22Rv1 (cell line): ENCODE results near the gene THEMIS.

Experiments used
- H3K27ac ChIP-seq: fragments of 450-650 bp; 2 replicates; pipeline ENCODE4 v1.5.1; 2017
- ZFX ChIP-seq: fragments of 450-650 bp; IDR thresholded peaks from 2 replicates; pipeline ENCODE4 v1.6.1; 2017; ENCODE audit warnings: antibody characterized with exemption, borderline replicate concordance
- TF ChIP-seq, protein P1 (sequence below): fragments of 450-650 bp; IDR thresholded peaks from 2 replicates; pipeline ENCODE4 v1.5.1; 2017; ENCODE audit warnings: mild to moderate bottlenecking

The THEMIS gene, protein sequence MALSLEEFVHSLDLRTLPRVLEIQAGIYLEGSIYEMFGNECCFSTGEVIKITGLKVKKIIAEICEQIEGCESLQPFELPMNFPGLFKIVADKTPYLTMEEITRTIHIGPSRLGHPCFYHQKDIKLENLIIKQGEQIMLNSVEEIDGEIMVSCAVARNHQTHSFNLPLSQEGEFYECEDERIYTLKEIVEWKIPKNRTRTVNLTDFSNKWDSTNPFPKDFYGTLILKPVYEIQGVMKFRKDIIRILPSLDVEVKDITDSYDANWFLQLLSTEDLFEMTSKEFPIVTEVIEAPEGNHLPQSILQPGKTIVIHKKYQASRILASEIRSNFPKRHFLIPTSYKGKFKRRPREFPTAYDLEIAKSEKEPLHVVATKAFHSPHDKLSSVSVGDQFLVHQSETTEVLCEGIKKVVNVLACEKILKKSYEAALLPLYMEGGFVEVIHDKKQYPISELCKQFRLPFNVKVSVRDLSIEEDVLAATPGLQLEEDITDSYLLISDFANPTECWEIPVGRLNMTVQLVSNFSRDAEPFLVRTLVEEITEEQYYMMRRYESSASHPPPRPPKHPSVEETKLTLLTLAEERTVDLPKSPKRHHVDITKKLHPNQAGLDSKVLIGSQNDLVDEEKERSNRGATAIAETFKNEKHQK

DNA sequence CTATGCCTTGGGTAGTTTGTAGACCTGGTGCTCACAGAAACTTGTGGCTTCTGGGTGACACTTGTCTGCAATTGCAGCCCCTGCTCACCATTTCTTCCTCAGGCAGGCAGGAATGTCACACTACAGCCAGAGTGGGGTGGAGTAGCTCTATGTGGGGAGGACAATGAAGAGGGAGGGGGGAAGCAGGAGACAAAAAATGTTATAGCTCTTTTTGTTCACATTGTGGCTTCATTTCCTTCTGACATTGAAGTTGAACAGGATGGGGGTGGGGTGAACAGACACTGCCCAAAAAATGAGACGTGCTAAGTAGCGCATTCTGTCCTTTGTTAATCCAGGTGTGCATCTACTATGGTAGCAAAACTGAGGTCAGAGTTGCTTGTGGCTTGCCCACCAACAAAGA, at the start of gene THEMIS:
Gene THEMIS (minus strand): TSS at position 124 of the 400 bp plus-strand sequence. CDS start 126 bp downstream, outside the sequence.
- no peak within 1 kb of the TSS for H3K27ac ChIP-seq
- TF ChIP-seq ZFX, result no peak
- TF ChIP-seq, protein P1, sequence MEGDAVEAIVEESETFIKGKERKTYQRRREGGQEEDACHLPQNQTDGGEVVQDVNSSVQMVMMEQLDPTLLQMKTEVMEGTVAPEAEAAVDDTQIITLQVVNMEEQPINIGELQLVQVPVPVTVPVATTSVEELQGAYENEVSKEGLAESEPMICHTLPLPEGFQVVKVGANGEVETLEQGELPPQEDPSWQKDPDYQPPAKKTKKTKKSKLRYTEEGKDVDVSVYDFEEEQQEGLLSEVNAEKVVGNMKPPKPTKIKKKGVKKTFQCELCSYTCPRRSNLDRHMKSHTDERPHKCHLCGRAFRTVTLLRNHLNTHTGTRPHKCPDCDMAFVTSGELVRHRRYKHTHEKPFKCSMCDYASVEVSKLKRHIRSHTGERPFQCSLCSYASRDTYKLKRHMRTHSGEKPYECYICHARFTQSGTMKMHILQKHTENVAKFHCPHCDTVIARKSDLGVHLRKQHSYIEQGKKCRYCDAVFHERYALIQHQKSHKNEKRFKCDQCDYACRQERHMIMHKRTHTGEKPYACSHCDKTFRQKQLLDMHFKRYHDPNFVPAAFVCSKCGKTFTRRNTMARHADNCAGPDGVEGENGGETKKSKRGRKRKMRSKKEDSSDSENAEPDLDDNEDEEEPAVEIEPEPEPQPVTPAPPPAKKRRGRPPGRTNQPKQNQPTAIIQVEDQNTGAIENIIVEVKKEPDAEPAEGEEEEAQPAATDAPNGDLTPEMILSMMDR, result no peak

DNA sequence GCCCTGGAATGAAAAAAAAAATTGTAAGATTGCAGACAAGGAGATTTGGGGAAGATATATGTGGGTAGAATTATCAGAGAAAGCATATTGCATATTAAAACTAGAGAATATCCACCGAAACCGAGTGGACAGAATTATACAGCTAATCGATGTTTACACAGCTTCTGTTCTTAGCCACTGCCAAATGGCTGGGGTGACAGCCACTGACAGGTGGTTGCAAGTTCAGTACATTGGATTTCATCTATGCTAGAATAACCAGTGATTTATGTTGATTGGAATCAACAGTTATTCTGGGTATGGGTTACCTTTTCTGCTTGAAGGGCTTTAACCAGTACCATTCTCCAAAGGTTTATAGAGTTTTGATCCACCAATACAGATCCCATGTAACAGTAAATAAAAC, 48.4 kb upstream of the THEMIS start:
- no peak for TF ChIP-seq ZFX
- TF ChIP-seq, protein P1, result no peak
- H3K27ac ChIP-seq, result no peak overlapping the region

DNA sequence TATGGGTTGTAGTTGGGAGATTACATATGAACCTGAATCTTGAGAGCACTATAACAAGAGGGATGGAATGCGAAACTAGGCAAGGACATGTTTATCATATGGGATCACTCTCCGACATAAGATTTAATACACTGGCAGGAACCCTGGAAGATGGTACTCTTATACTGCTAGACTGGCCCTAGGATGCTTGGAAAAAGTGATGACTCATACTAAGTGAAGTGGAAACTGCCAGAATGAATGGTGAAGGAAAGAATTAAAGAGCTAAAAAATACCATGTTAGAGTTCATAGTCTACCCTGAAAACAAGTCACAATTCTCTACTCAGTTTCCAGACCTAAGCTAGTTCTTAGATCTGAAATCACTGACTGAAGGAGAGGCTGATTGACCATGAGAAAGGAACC, 45.5 kb upstream of the THEMIS start:
- TF ChIP-seq, protein P1, result no peak
- TF ChIP-seq ZFX, result no peak
- H3K27ac ChIP-seq, result no peak overlapping the region

DNA sequence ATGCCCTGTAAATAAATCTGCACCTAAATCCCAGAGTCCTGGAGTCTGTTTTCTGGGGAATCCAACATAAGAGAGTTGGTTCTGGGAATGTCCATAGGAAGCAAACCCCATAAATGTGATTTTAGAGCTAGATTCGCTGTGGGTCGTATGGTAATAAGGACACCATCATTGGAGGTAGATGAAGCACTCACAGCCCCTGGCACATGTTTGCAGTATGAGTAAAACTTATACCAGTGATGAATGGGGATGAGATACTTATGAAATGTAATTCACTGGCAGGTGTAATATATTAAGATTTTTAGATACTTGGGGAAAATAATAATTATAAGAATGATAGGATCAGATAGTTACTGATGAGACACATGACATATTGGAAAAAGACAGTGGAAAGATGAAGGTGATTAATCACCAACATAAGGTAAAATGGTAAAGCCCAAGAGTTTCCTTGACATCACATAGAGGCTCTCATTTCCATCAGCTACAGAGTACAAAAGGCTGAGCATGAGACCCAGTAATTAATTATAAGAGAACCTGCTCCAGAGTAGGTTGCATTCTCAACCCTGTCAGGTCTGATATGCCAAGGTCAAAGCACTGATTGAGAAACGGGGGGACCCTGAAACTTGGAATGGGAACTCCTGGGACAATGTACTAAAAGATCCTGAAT, 44.7 kb upstream of the THEMIS start:
- TF ChIP-seq, protein P1, result no peak
- no peak for TF ChIP-seq ZFX
- H3K27ac ChIP-seq, result no peak overlapping the region

DNA sequence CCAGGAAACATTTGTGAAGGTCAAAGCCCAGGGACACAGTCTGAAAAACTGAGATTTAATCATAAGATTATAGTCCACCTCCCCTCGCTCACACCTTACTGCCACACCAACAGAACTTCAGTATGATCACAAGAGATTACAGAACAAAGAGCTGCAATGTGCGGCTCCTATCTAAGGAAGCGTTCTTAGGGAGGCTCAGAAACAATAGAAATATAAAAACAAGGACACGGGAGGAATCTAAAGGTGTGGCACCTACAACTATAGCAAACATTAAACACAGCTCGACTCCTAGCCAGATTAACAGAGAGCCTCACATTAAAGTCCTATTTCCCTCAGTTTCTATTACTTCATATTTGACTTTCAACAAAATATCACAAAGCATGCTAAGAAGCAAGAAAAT, 40.4 kb upstream of the THEMIS start:
- H3K27ac ChIP-seq, result no peak overlapping the region
- TF ChIP-seq ZFX, result no peak
- TF ChIP-seq, protein P1, result no peak

DNA sequence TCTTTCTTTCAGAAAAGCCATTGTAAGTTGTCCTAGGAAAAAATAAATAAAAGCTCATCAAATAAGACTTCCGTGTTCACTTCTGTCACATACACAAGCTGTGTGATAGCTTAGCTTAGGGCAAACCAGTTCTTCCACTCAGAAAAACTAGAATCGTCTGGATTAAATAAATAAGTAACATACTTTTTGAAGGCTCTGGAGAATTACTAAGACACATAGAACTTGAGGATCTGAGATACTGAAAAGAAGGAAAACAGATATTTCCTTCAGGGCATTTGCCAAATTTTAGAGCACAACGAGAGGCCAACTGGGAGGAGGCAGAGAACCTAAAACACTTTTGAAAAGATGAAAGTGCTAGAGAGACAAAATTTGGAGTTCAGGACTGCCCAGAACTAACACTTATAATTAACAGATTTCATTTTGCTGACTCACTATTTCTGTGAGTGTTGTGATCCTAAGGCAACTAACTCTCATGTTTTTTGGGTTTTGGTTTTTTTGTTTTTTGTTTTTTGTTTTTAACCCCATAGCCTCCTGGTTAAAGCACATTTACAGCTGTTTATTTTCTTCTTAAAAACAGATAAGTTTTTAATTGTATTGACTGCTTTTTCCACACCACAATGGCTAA, 38.7 kb upstream of the THEMIS start:
- no peak overlapping the region for H3K27ac ChIP-seq
- TF ChIP-seq ZFX, result no peak
- TF ChIP-seq, protein P1, result no peak
